H1 (cell line): Measurements from ENCODE around the gene SRPRA. TPM values are rescaled to one million over a fixed set of nuclear protein-coding genes. Genes with fewer than 3 reads are reported as not detected.

ENCODE experiments used
- ASH2L ChIP-seq: fragments of 200-600, 300-600 bp; sonication (generic); IDR thresholded peaks from one replicate; pipeline ENCODE4 v1.7.1; 2017; ENCODE audit warnings: low read length
- SAP30 ChIP-seq: fragments of 300-600 bp; sonication (generic); IDR thresholded peaks from 2 replicates; pipeline ENCODE4 v1.7.1; 2012; ENCODE audit warnings: low read length, moderate library complexity, mild to moderate bottlenecking, inconsistent platforms; ENCODE audit not compliant: insufficient read depth, insufficient replicate concordance
- SIRT6 ChIP-seq: IDR thresholded peaks from one replicate; pipeline ENCODE4 v1.7.1; 2012; ENCODE audit warnings: low read length, inconsistent platforms
- polyA plus RNA-seq, 7 experiments: library from polyadenylated mRNA; depleted of rRNA in 3 of 7; stranded (reverse) in 5 of 7; unstranded in 2 of 7; fragments of >200 nt in 5 of 7; fragments of 200-250 nt in 2 of 7; gene quantifications; 1 replicate in 5 of 7; 2 replicates in 1 of 7; 4 replicates in 1 of 7; pipeline versions ENCODE4 v1.2.1 to v1.2.3, GENCODE V29; 2011 to 2013; ENCODE audit warnings: missing spikeins in 2 of 7, mixed read lengths in 2 of 7
- total RNA-seq: library from RNA; stranded (reverse); fragmentation: NEBNext Ultra II Directional; extraction: Animal tissue kit (Norgen Biotek cat#: 25700); gene quantifications from 2 replicates; pipeline ENCODE4 v1.2.1, GENCODE V29; 2021
- TF ChIP-seq, protein P1 (sequence below): fragments of 300-600 bp; sonication (generic); IDR thresholded peaks from 2 replicates; pipeline ENCODE4 v1.7.1; 2012; ENCODE audit warnings: low read length, moderate library complexity, mild to moderate bottlenecking, inconsistent platforms; ENCODE audit not compliant: insufficient replicate concordance

SRPRA gene
- total and polyA plus RNA-seq, 2 of the 8 experiments (the other 6 are each of a cell fraction or from before 2014, with no cell fraction given), result 57.6 to 62.0 TPM

- TF ChIP-seq, protein P1, sequence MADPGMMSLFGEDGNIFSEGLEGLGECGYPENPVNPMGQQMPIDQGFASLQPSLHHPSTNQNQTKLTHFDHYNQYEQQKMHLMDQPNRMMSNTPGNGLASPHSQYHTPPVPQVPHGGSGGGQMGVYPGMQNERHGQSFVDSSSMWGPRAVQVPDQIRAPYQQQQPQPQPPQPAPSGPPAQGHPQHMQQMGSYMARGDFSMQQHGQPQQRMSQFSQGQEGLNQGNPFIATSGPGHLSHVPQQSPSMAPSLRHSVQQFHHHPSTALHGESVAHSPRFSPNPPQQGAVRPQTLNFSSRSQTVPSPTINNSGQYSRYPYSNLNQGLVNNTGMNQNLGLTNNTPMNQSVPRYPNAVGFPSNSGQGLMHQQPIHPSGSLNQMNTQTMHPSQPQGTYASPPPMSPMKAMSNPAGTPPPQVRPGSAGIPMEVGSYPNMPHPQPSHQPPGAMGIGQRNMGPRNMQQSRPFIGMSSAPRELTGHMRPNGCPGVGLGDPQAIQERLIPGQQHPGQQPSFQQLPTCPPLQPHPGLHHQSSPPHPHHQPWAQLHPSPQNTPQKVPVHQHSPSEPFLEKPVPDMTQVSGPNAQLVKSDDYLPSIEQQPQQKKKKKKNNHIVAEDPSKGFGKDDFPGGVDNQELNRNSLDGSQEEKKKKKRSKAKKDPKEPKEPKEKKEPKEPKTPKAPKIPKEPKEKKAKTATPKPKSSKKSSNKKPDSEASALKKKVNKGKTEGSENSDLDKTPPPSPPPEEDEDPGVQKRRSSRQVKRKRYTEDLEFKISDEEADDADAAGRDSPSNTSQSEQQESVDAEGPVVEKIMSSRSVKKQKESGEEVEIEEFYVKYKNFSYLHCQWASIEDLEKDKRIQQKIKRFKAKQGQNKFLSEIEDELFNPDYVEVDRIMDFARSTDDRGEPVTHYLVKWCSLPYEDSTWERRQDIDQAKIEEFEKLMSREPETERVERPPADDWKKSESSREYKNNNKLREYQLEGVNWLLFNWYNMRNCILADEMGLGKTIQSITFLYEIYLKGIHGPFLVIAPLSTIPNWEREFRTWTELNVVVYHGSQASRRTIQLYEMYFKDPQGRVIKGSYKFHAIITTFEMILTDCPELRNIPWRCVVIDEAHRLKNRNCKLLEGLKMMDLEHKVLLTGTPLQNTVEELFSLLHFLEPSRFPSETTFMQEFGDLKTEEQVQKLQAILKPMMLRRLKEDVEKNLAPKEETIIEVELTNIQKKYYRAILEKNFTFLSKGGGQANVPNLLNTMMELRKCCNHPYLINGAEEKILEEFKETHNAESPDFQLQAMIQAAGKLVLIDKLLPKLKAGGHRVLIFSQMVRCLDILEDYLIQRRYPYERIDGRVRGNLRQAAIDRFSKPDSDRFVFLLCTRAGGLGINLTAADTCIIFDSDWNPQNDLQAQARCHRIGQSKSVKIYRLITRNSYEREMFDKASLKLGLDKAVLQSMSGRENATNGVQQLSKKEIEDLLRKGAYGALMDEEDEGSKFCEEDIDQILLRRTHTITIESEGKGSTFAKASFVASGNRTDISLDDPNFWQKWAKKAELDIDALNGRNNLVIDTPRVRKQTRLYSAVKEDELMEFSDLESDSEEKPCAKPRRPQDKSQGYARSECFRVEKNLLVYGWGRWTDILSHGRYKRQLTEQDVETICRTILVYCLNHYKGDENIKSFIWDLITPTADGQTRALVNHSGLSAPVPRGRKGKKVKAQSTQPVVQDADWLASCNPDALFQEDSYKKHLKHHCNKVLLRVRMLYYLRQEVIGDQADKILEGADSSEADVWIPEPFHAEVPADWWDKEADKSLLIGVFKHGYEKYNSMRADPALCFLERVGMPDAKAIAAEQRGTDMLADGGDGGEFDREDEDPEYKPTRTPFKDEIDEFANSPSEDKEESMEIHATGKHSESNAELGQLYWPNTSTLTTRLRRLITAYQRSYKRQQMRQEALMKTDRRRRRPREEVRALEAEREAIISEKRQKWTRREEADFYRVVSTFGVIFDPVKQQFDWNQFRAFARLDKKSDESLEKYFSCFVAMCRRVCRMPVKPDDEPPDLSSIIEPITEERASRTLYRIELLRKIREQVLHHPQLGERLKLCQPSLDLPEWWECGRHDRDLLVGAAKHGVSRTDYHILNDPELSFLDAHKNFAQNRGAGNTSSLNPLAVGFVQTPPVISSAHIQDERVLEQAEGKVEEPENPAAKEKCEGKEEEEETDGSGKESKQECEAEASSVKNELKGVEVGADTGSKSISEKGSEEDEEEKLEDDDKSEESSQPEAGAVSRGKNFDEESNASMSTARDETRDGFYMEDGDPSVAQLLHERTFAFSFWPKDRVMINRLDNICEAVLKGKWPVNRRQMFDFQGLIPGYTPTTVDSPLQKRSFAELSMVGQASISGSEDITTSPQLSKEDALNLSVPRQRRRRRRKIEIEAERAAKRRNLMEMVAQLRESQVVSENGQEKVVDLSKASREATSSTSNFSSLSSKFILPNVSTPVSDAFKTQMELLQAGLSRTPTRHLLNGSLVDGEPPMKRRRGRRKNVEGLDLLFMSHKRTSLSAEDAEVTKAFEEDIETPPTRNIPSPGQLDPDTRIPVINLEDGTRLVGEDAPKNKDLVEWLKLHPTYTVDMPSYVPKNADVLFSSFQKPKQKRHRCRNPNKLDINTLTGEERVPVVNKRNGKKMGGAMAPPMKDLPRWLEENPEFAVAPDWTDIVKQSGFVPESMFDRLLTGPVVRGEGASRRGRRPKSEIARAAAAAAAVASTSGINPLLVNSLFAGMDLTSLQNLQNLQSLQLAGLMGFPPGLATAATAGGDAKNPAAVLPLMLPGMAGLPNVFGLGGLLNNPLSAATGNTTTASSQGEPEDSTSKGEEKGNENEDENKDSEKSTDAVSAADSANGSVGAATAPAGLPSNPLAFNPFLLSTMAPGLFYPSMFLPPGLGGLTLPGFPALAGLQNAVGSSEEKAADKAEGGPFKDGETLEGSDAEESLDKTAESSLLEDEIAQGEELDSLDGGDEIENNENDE, result no peak
- TF ChIP-seq SIRT6 (no peak), ASH2L (no peak), SAP30 (no peak)
These were observed 44.3 kb upstream of the SRPRA start (continued) for GRCh38 chr11:126312961-126313360.
